ENCODE measurements around the gene PARVA.

GRCh38 chr11:12372111-12372510 is 5.3 kb upstream of the PARVA start:
- TF ChIP-seq CTCF (conservative IDR thresholded peaks at IDR 0.05; ENCODE audit: low read length) = no peak
- no peak for TF ChIP-seq EZH2phosphoT487 (IDR thresholded peaks at IDR 0.05; ENCODE audit: borderline replicate concordance, low read depth, low read length)
